Ovary (tissue), 3 donors: ENCODE results near the gene ID2.

ENCODE experiments used
- CTCF ChIP-seq, 3 donors: fragments of 450-650 bp in 2 of 3; fragments of 200-600 bp in 1 of 3; IDR thresholded peaks; one replicate each; pipeline versions ENCODE4 v1.5.1 to v1.8.0; 2016 to 2022; ENCODE audit warnings: antibody characterized with exemption in 3 of 3, mild to moderate bottlenecking in 1 of 3
- EP300 ChIP-seq: sonication (generic); formaldehyde crosslinking; IDR thresholded peaks from one replicate; pipeline ENCODE4 v1.6.1; 2017; ENCODE audit warnings: antibody characterized with exemption
- POLR2A ChIP-seq: fragments of 450-650 bp; IDR thresholded peaks from one replicate; pipeline ENCODE4 v1.6.1; 2017; ENCODE audit warnings: antibody characterized with exemption, mild to moderate bottlenecking, moderate library complexity
- donor health status: DM: no; HTN: no; CAD: no.

- TF ChIP-seq CTCF (IDR thresholded peaks at IDR 0.05) (no peak), POLR2A (no peak), EP300 (no peak)
These were observed 3.2 kb downstream of the ID2 start for GRCh38 chr2:8684878-8685696.
